H9 (cell line): ENCODE measurements around the gene SEMA3E. TPM values are rescaled to one million over a fixed set of nuclear protein-coding genes. Genes with fewer than 3 reads are reported as not detected.

Experiments used
- DNase-seq: peaks from one replicate; pipeline ENCODE4 v3.0.0-alpha.2; 2017
- H2AFZ ChIP-seq: one replicate; pipeline ENCODE4 v1.6.1; 2013; ENCODE audit warnings: mild to moderate bottlenecking, low read length, control low read depth, moderate library complexity
- H2AK5ac ChIP-seq: 2 replicates; pipeline ENCODE4 v1.6.1; 2013; ENCODE audit warnings: low read length, control low read depth, mixed read lengths; ENCODE audit not compliant: insufficient read length
- H2BK120ac ChIP-seq: one replicate; pipeline ENCODE4 v1.6.1; 2013; ENCODE audit warnings: low read depth, mild to moderate bottlenecking, low read length, control low read depth, inconsistent platforms; ENCODE audit not compliant: poor library complexity, severe bottlenecking
- H2BK12ac ChIP-seq: 2 replicates; pipeline ENCODE4 v1.6.1; 2013; ENCODE audit warnings: low read length, control low read depth, mixed read lengths, low read depth; ENCODE audit not compliant: insufficient read length
- H2BK15ac ChIP-seq: 2 replicates; pipeline ENCODE4 v1.6.1; 2013; ENCODE audit warnings: low read depth, low read length, control low read depth
- H2BK20ac ChIP-seq: one replicate; pipeline ENCODE4 v1.6.1; 2013; ENCODE audit warnings: low read depth, mild to moderate bottlenecking, low read length, control low read depth, inconsistent platforms; ENCODE audit not compliant: poor library complexity, severe bottlenecking
- H2BK5ac ChIP-seq: 2 replicates; pipeline ENCODE4 v1.6.1; 2013; ENCODE audit warnings: low read length, control low read depth, mixed read lengths; ENCODE audit not compliant: insufficient read length
- H3K14ac ChIP-seq: 2 replicates; pipeline ENCODE4 v1.6.1; 2013; ENCODE audit warnings: low read length, control low read depth; ENCODE audit not compliant: insufficient read depth
- H3K18ac ChIP-seq: 2 replicates; pipeline ENCODE4 v1.6.1; 2013; ENCODE audit warnings: low read depth, mild to moderate bottlenecking, mixed read lengths, low read length, control low read depth; ENCODE audit not compliant: insufficient read length
- H3K23ac ChIP-seq: 2 replicates; pipeline ENCODE4 v1.6.1; 2013; ENCODE audit warnings: low read length, control low read depth, mixed read lengths, low read depth; ENCODE audit not compliant: insufficient read length
- H3K23me2 ChIP-seq: 2 replicates; pipeline ENCODE4 v1.6.1; 2013; ENCODE audit warnings: low read depth, mild to moderate bottlenecking, mixed read lengths, low read length, control low read depth; ENCODE audit not compliant: insufficient read length, poor library complexity, severe bottlenecking
- H3K27ac ChIP-seq: 2 replicates; pipeline ENCODE4 v1.5.1; 2013; ENCODE audit warnings: low read length, control low read depth, mixed read lengths, low read depth; ENCODE audit not compliant: insufficient read length
- H3K27me3 ChIP-seq: 2 replicates; pipeline ENCODE4 v1.6.1; 2013; ENCODE audit warnings: low read length, control low read depth, inconsistent platforms; ENCODE audit not compliant: insufficient read depth
- H3K4ac ChIP-seq: 2 replicates; pipeline ENCODE4 v1.6.1; 2013; ENCODE audit warnings: low read depth, mild to moderate bottlenecking, control low read depth, inconsistent platforms, low read length, moderate library complexity
- H3K4me1 ChIP-seq: 2 replicates; pipeline ENCODE4 v1.6.1; 2013; ENCODE audit warnings: low read length, control low read depth, inconsistent platforms; ENCODE audit not compliant: insufficient read depth
- H3K4me2 ChIP-seq: 2 replicates; pipeline ENCODE4 v1.6.1; 2013; ENCODE audit warnings: low read length, control low read depth, mixed read lengths; ENCODE audit not compliant: insufficient read length, insufficient read depth
- H3K56ac ChIP-seq: 2 replicates; pipeline ENCODE4 v1.6.1; 2013; ENCODE audit warnings: low read depth, mild to moderate bottlenecking, mixed read lengths, low read length, control low read depth; ENCODE audit not compliant: insufficient read length
- H3K79me1 ChIP-seq: 2 replicates; pipeline ENCODE4 v1.6.1; 2013; ENCODE audit warnings: low read depth, mild to moderate bottlenecking, moderate library complexity, low read length, control low read depth, inconsistent platforms; ENCODE audit not compliant: insufficient read depth, poor library complexity, severe bottlenecking
- H3K79me2 ChIP-seq: 2 replicates; pipeline ENCODE4 v1.6.1; 2013; ENCODE audit warnings: low read length, control low read depth, inconsistent platforms; ENCODE audit not compliant: insufficient read depth
- H3K9ac ChIP-seq: 2 replicates; pipeline ENCODE4 v1.6.1; 2013; ENCODE audit warnings: low read length, control low read depth, mixed read lengths; ENCODE audit not compliant: insufficient read length; ENCODE audit errors: extremely low read depth
- H3K9me3 ChIP-seq: one replicate; pipeline ENCODE4 v1.6.1; 2013; ENCODE audit warnings: low read depth, low read length, inconsistent platforms; ENCODE audit not compliant: control insufficient read depth
- H3T11ph ChIP-seq: one replicate; pipeline ENCODE4 v1.6.1; 2013; ENCODE audit warnings: mild to moderate bottlenecking, low read length, control low read depth, inconsistent platforms
- H4K20me1 ChIP-seq: one replicate; pipeline ENCODE4 v1.6.1; 2013; ENCODE audit not compliant: control insufficient read depth, insufficient read length, insufficient read depth
- H4K5ac ChIP-seq: 2 replicates; pipeline ENCODE4 v1.6.1; 2013; ENCODE audit warnings: low read depth, mild to moderate bottlenecking, mixed read lengths, low read length, control low read depth; ENCODE audit not compliant: insufficient read length
- H4K8ac ChIP-seq: replicated peaks from 2 replicates; pipeline ENCODE4 v1.6.1; 2013; ENCODE audit warnings: low read length, control low read depth, mixed read lengths, low read depth; ENCODE audit not compliant: insufficient read length
- H4K91ac ChIP-seq: 2 replicates; pipeline ENCODE4 v1.6.1; 2013; ENCODE audit warnings: low read depth, mild to moderate bottlenecking, moderate library complexity, mixed read lengths, low read length, control low read depth; ENCODE audit not compliant: insufficient read length
- H3K27ac Mint-ChIP-seq, 3 experiments: 2 replicates in 2 of 3; 3 replicates in 1 of 3; pipeline ENCODE4 v1.8.0; 2020 to 2021; ENCODE audit warnings: mixed read lengths in 3 of 3, mild to moderate bottlenecking in 1 of 3, moderate library complexity in 1 of 3
- H3K27me3 Mint-ChIP-seq: 2 replicates; pipeline ENCODE4 v1.8.0; 2021; ENCODE audit warnings: low read depth, mild to moderate bottlenecking, moderate library complexity, mixed read lengths
- H3K36me3 Mint-ChIP-seq, 3 experiments: 2 replicates in 2 of 3; 3 replicates in 1 of 3; pipeline ENCODE4 v1.8.0; 2020 to 2021; ENCODE audit warnings: low read depth in 3 of 3, mixed read lengths in 3 of 3; ENCODE audit not compliant: insufficient read depth in 1 of 3
- H3K4me1 Mint-ChIP-seq, 2 experiments: 2 replicates each; pipeline ENCODE4 v1.8.0; 2020; ENCODE audit warnings: mixed read lengths in 2 of 2
- H3K4me3 Mint-ChIP-seq, 2 experiments: 2 replicates in 1 of 2; 3 replicates in 1 of 2; pipeline ENCODE4 v1.8.0; 2020 to 2021; ENCODE audit warnings: mild to moderate bottlenecking in 2 of 2, mixed read lengths in 2 of 2, moderate library complexity in 1 of 2
- H3K9me3 Mint-ChIP-seq, 2 experiments: 2 replicates in 1 of 2; 3 replicates in 1 of 2; pipeline ENCODE4 v1.8.0; 2020; ENCODE audit warnings: mild to moderate bottlenecking in 2 of 2, mixed read lengths in 2 of 2, moderate library complexity in 1 of 2
- WGBS: extraction: QIAGEN DNeasy Blood & Tissue Kit; methylation state at CpG from one replicate; pipeline ENCODE4 v1.1.7; 2013; ENCODE audit warnings: missing lambda C conversion rate, low lambda C conversion rate, mixed read lengths; ENCODE audit not compliant: insufficient read length; ENCODE audit errors: extremely low coverage; 5-methylcytosine and 5-hydroxymethylcytosine counted together
- total RNA-seq: library from RNA; stranded (reverse); gene quantifications from 2 replicates; pipeline ENCODE4 v1.2.1, GENCODE V29; 2021
- TF ChIP-seq, protein P1 (sequence below): fragments of 200-600 bp; sonication (generic); conservative IDR thresholded peaks from 3 replicates; pipeline ENCODE4 v1.8.0; 2021; ENCODE audit warnings: antibody characterized with exemption, mild to moderate bottlenecking

SEMA3E gene
- total RNA-seq, 1 experiment from 2014 or later: 0.39 TPM

DNA sequence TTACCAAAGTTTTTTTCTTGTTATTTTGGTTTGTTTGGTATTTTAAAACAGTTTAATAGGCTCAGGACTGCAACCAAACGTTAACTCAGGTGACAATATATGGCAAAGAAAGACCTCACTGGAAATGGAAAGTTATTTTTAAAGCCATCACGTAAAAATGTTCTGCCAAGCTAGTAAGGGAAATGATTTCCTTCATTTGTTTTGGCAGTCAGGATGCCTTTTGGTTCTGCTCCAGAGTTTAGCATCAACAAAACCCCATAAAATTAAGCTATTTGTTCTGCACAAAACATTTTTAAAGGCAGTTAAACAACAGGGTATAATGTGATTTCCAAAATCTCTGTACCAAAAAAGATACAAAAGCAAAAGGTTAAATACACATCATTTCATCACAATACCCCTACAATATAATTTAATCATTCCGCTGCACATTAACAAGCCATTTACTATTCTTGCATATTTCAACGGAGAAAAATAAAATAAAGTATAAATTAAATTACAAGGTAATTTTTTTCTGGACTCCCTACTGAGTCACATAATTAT lies 172.4 kb downstream of the SEMA3E start:
- TF ChIP-seq, protein P1, sequence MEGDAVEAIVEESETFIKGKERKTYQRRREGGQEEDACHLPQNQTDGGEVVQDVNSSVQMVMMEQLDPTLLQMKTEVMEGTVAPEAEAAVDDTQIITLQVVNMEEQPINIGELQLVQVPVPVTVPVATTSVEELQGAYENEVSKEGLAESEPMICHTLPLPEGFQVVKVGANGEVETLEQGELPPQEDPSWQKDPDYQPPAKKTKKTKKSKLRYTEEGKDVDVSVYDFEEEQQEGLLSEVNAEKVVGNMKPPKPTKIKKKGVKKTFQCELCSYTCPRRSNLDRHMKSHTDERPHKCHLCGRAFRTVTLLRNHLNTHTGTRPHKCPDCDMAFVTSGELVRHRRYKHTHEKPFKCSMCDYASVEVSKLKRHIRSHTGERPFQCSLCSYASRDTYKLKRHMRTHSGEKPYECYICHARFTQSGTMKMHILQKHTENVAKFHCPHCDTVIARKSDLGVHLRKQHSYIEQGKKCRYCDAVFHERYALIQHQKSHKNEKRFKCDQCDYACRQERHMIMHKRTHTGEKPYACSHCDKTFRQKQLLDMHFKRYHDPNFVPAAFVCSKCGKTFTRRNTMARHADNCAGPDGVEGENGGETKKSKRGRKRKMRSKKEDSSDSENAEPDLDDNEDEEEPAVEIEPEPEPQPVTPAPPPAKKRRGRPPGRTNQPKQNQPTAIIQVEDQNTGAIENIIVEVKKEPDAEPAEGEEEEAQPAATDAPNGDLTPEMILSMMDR: no peak

More for the DNA sequence above, 172.4 kb downstream of the SEMA3E start:
- H3T11ph ChIP-seq: no peak overlapping the region
- no peak overlapping the region for H2AFZ ChIP-seq
- H4K8ac ChIP-seq: no peak overlapping the region
- Mint-ChIP-seq H3K9me3 (no peaks in the 10 kb centered on the region), H3K4me1 (peaks cover 13 to 15% of the 10 kb centered on the region in 2 experiments), H3K4me3 (no peak overlapping the region), H3K27ac (no peak overlapping the region), H3K27me3 (peaks cover 6% of the 10 kb centered on the region; the same call in 1 of the 2 replicates), H3K36me3 (no peaks in the 10 kb centered on the region)
- H2BK15ac ChIP-seq: no peak overlapping the region
- no peaks in the 10 kb centered on the region for H3K27me3 ChIP-seq
- H3K23me2 ChIP-seq: no peaks in the 10 kb centered on the region
- H3K14ac ChIP-seq: no peak overlapping the region
- no peak overlapping the region for H2AK5ac ChIP-seq
- no peak overlapping the region for H4K91ac ChIP-seq
- H4K5ac ChIP-seq: no peak overlapping the region
- H3K4me2 ChIP-seq: no peak overlapping the region
- 100% methylated on average over 2 of the region's 4 CpGs for WGBS
- no peak overlapping the region for H2BK120ac ChIP-seq
- H3K4me1 ChIP-seq: no peaks in the 10 kb centered on the region
- H4K20me1 ChIP-seq: no peaks in the 10 kb centered on the region
- DNase-seq: no peak
- H3K9ac ChIP-seq: no peak overlapping the region
- no peaks in the 10 kb centered on the region for H3K79me2 ChIP-seq
- no peak overlapping the region for H3K23ac ChIP-seq
- H2BK20ac ChIP-seq: no peak overlapping the region
- no peaks in the 10 kb centered on the region for H3K79me1 ChIP-seq
- H3K56ac ChIP-seq: no peak overlapping the region
- no peak overlapping the region for H2BK12ac ChIP-seq
- H3K18ac ChIP-seq: no peak overlapping the region
- no peak overlapping the region for H3K4ac ChIP-seq
- no peak overlapping the region for H3K27ac ChIP-seq
- no peak overlapping the region for H2BK5ac ChIP-seq
- no peaks in the 10 kb centered on the region for H3K9me3 ChIP-seq
